HepG2 (cell line): ENCODE data around the gene TTC24. TPM values are rescaled to one million over a fixed set of nuclear protein-coding genes. Genes with fewer than 3 reads are reported as not detected.
A peak's percentile ranks its signal among the peaks of the same experiment; 100 is the strongest.

Source experiments
- ATAC-seq: fragments of 200-7000 bp; cut with Tn5 transposase; 3 replicates; pipeline ENCODE4 v1.9.1; 2020; ENCODE audit warnings: mild to moderate bottlenecking, moderate library complexity
- Bru-seq: library from RNA; stranded (reverse); fragments of 400-500 nt; gene quantifications from one replicate; lab custom pipeline; 2021; lab: Mats Ljungman, UMichigan
- BruChase-seq, 2 experiments: library from RNA; stranded (reverse); fragments of 400-500 nt; gene quantifications; one replicate each; lab custom pipeline; 2021; lab: Mats Ljungman, UMichigan
- BruUV-seq: library from RNA; stranded (reverse); fragments of 400-500 nt; replicated peaks from 2 replicates; lab custom pipeline; 2021; lab: Mats Ljungman, UMichigan
- CTCF ChIA-PET: fragments of 300-600 bp; formaldehyde crosslinking; extraction: SDS; loops from one replicate; lab custom pipeline; 2021; ENCODE audit warnings: low total read pairs, inconsistent platforms, low intra/inter-chr PET ratio; lab: Yijun Ruan, JAX
- POLR2A ChIA-PET: fragments of 350-600 bp; sonication (Branson Sonifier 250); formaldehyde crosslinking; loops from one replicate; lab custom pipeline; 2020; ENCODE audit warnings: antibody characterized with exemption, inconsistent platforms; lab: Yijun Ruan, JAX
- DNase-seq: peaks from one replicate; pipeline ENCODE4 v3.0.0-alpha.2; 2015; ENCODE audit warnings: low spot score
- FAIRE-seq: peaks from 3 replicates; lab custom pipeline; 2011; peaks lifted over from hg19 to GRCh38; lab: Jason Lieb, UNC
- H2AFZ ChIP-seq: one replicate; pipeline ENCODE4 v1.6.1; 2011; ENCODE audit warnings: low read length, inconsistent platforms
- H3K27ac ChIP-seq: fragments of 300-600 bp; 3 replicates; pipeline ENCODE4 v1.8.0; 2011; ENCODE audit warnings: mixed run types, mild to moderate bottlenecking, mixed read lengths, low read length, inconsistent platforms; ENCODE audit not compliant: insufficient read depth; ENCODE audit errors: extremely low read length
- H3K27me3 ChIP-seq, 2 experiments: fragments of 200-600 bp in 1 of 2; 2 replicates in 1 of 2; 3 replicates in 1 of 2; pipeline versions ENCODE4 v1.6.0 to v1.8.0; 2011; ENCODE audit warnings: low read length in 2 of 2, mild to moderate bottlenecking in 2 of 2, moderate library complexity in 2 of 2, inconsistent platforms in 1 of 2; ENCODE audit not compliant: insufficient read depth in 2 of 2, control insufficient read depth in 1 of 2
- H3K36me3 ChIP-seq, 2 experiments: fragments of 200-600 bp in 1 of 2; replicated peaks in 1 of 2; 2 replicates in 1 of 2; 3 replicates in 1 of 2; pipeline versions ENCODE4 v1.5.1 to v1.8.0; 2011; ENCODE audit warnings: low read length in 2 of 2, inconsistent platforms in 1 of 2; ENCODE audit not compliant: insufficient read depth in 2 of 2, control insufficient read depth in 1 of 2
- H3K4me1 ChIP-seq: 2 replicates; pipeline ENCODE4 v1.5.1; 2012; ENCODE audit warnings: low read length, inconsistent platforms; ENCODE audit not compliant: insufficient read depth
- H3K4me2 ChIP-seq: 2 replicates; pipeline ENCODE4 v1.6.0; 2011; ENCODE audit warnings: low read depth, low read length, inconsistent platforms
- H3K4me3 ChIP-seq, 3 experiments: fragments of 200-600 bp in 1 of 3; sonication (generic), shearing (Covaris generic) in 1 of 3; replicated peaks in 1 of 3; 2 replicates each; pipeline ENCODE4 v1.5.1; 2011 to 2016; ENCODE audit warnings: low read length in 3 of 3, inconsistent platforms in 2 of 3, low read depth in 2 of 3, mild to moderate bottlenecking in 2 of 3, control low read depth in 1 of 3, mixed read lengths in 1 of 3; ENCODE audit not compliant: insufficient read depth in 1 of 3
- H3K79me2 ChIP-seq: one replicate; pipeline ENCODE4 v1.6.1; 2011; ENCODE audit warnings: low read length, inconsistent platforms; ENCODE audit not compliant: insufficient read depth
- H3K9ac ChIP-seq: 2 replicates; pipeline ENCODE4 v1.6.0; 2011; ENCODE audit warnings: mild to moderate bottlenecking, low read depth, low read length, inconsistent platforms; ENCODE audit not compliant: insufficient read depth
- H3K9me3 ChIP-seq: 2 replicates; pipeline ENCODE4 v1.5.1; 2012; ENCODE audit warnings: mild to moderate bottlenecking, low read length
- H4K20me1 ChIP-seq: 2 replicates; pipeline ENCODE4 v1.6.0; 2011; ENCODE audit warnings: inconsistent platforms, mild to moderate bottlenecking, low read length, moderate library complexity; ENCODE audit not compliant: insufficient read depth
- PBX2 ChIP-seq: IDR thresholded peaks from 2 replicates; pipeline ENCODE4 v1.6.1; 2016; ENCODE audit warnings: control low read depth
- ZBTB38 ChIP-seq: sonication (generic); formaldehyde crosslinking; IDR thresholded peaks from 2 replicates; pipeline ENCODE4 v1.5.1; 2020; ENCODE audit warnings: mild to moderate bottlenecking, missing genetic modification reagents
- WGBS: methylation state at CpG from one replicate; pipeline ENCODE4 v1.1.6; 2017; ENCODE audit warnings: low lambda C conversion rate; 5-methylcytosine and 5-hydroxymethylcytosine counted together
- in situ Hi-C: cut with HindIII; loops from 2 replicates; pipeline ENCODE4 v1.10.0; 2017; ENCODE audit warnings: low pct_unique_long_range_greater_than_20kb; ENCODE audit not compliant: extremely low pct_ligation_motif_present
- intact Hi-C: fragments of 100-400 bp; cut with micrococcal nuclease; formaldehyde crosslinking; loops from one replicate; pipeline ENCODE4 v1.10.0; 2022; ENCODE audit not compliant: unreplicated experiment
- long read RNA-seq, 2 experiments: library from RNA in 1 of 2; library from polyadenylated mRNA in 1 of 2; stranded (forward) in 1 of 2; unstranded in 1 of 2; transcript quantifications; one replicate each; pipeline ENCODE4 v2.0.0, GENCODE V29; 2019 to 2022
- polyA minus RNA-seq, 3 experiments: library from RNA; depleted of rRNA, polyadenylated mRNA; stranded (reverse); fragments of >200 nt; gene quantifications; 2 replicates each; pipeline ENCODE4 v1.2.3, GENCODE V29; 2011; ENCODE audit warnings: low replicate concordance in 1 of 3
- polyA plus RNA-seq, 8 experiments: library from polyadenylated mRNA; depleted of rRNA in 3 of 8; stranded (reverse) in 7 of 8; unstranded in 1 of 8; fragments of >200 nt; fragmentation: Illumina TruSeq in 4 of 8; extraction: Trizol in 4 of 8; gene quantifications; 2 replicates each; pipeline versions ENCODE4 v1.2.1 to v1.2.3, GENCODE V29; 2011 to 2016; ENCODE audit warnings: low read depth in 4 of 8, missing spikeins in 1 of 8, mixed read lengths in 1 of 8; ENCODE audit not compliant: insufficient read depth in 1 of 8
- total RNA-seq, 5 experiments: library from RNA; depleted of rRNA; stranded (reverse); fragments of >200 nt; fragmentation: Illumina TruSeq; extraction: Trizol; gene quantifications; 2 replicates each; pipeline ENCODE4 v1.2.3, GENCODE V29; 2016; ENCODE audit warnings: low read depth in 1 of 5
- TF ChIP-seq, protein P1 (sequence below): sonication (generic); formaldehyde crosslinking; IDR thresholded peaks from 2 replicates; pipeline ENCODE4 v1.8.0; 2022; ENCODE audit warnings: mild to moderate bottlenecking, missing genetic modification reagents, moderate library complexity

TTC24 gene
- total RNA-seq (2016; rRNA removed; fragmentation: Illumina TruSeq; extraction: Trizol) (0.13 and 0.15 TPM in 2 replicates), polyA plus RNA-seq (2011; rRNA removed) (0.18 and 0.30 TPM in 2 replicates), polyA minus RNA-seq (2011; rRNA and poly(A)+ RNA removed; ENCODE audit: low replicate concordance) (0.32 TPM in 1 of 2 replicates, not detected in the other), Bru-seq, nascent RNA (percentile 21 among the genes with signal in this experiment), BruChase-seq, experiment 1, labeled RNA remaining after a 6-hour chase (percentile 21 among the genes with signal in this experiment), BruChase-seq, experiment 2, labeled RNA remaining after a 2-hour chase (percentile 17 among the genes with signal in this experiment)
- not detected in 2 replicates for total RNA-seq (2016; cell fraction: cytosol; rRNA removed; fragmentation: Illumina TruSeq; extraction: Trizol; ENCODE audit: low read depth)
- 0.22 and 0.37 TPM in 2 replicates for total RNA-seq (2016; cell fraction: insoluble cytoplasmic fraction; rRNA removed; fragmentation: Illumina TruSeq; extraction: Trizol)
- not detected in 2 replicates for total RNA-seq (2016; cell fraction: membrane; rRNA removed; fragmentation: Illumina TruSeq; extraction: Trizol)
- total RNA-seq (2016; cell fraction: nucleus; rRNA removed; fragmentation: Illumina TruSeq; extraction: Trizol): not detected in 2 replicates
- 0.05 and 0.11 TPM in 2 replicates for polyA plus RNA-seq (2011; cell fraction: cytosol; rRNA removed)
- 0.61 and 1.4 TPM in 2 replicates for polyA plus RNA-seq (2011; cell fraction: nucleus; rRNA removed)
- polyA plus RNA-seq (2012): 0.17 TPM in 1 of 2 replicates, not detected in the other
- not detected in 2 replicates for polyA plus RNA-seq (2016; cell fraction: cytosol; fragmentation: Illumina TruSeq; extraction: Trizol; ENCODE audit: low read depth)
- polyA plus RNA-seq (2016; cell fraction: insoluble cytoplasmic fraction; fragmentation: Illumina TruSeq; extraction: Trizol; ENCODE audit: low read depth): not detected in 2 replicates
- polyA plus RNA-seq (2016; cell fraction: membrane; fragmentation: Illumina TruSeq; extraction: Trizol; ENCODE audit: low read depth): not detected in 2 replicates
- polyA plus RNA-seq (2016; cell fraction: nucleus; fragmentation: Illumina TruSeq; extraction: Trizol; ENCODE audit: insufficient read depth, low read depth): 0.60 TPM in 1 of 2 replicates, not detected in the other
- polyA minus RNA-seq (2011; cell fraction: cytosol; rRNA and poly(A)+ RNA removed): not detected in 2 replicates
- polyA minus RNA-seq (2011; cell fraction: nucleus; rRNA and poly(A)+ RNA removed): 0.99 TPM in 1 of 2 replicates, not detected in the other
- long read RNA-seq, experiment 1: 0 reads
- long read RNA-seq, experiment 2: 0 reads

- in situ Hi-C loops: no loop called here
- WGBS: 24% methylated on average over 5 of the region's 5 CpGs
- intact Hi-C loops: no loop called here
These were observed at the start of gene TTC24 for GRCh38 chr1:156579472-156579871. TSS of gene TTC24 (plus strand) at chr1:156579723. CDS start at chr1:156581365, 1,642 bp downstream.

More at GRCh38 chr1:156579472-156579871, at the start of gene TTC24:
- ATAC-seq (no peak), FAIRE-seq (no peak), DNase-seq (no peak)
- no peak within 1 kb of the TSS for H2AFZ ChIP-seq
- no peak within 1 kb of the TSS for H3K9ac ChIP-seq
- no peak within 1 kb of the TSS for H3K27ac ChIP-seq
- H4K20me1 ChIP-seq: no peaks in the 10 kb centered on the region
- TF ChIP-seq PBX2 (CRISPR knock-in tag) (peak; percentile 48), ZBTB38 (no peak)
- TF ChIP-seq, protein P1, sequence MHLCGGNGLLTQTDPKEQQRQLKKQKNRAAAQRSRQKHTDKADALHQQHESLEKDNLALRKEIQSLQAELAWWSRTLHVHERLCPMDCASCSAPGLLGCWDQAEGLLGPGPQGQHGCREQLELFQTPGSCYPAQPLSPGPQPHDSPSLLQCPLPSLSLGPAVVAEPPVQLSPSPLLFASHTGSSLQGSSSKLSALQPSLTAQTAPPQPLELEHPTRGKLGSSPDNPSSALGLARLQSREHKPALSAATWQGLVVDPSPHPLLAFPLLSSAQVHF (CRISPR knock-in tag): no peak
- no peak within 1 kb of the TSS for H3K4me3 ChIP-seq
- no TSS peak for BruUV-seq
- CTCF ChIA-PET: no interaction called here
- no peaks in the 10 kb centered on the region for H3K36me3 ChIP-seq
- POLR2A ChIA-PET: no interaction called here
- peaks cover 6 to 29% of the 10 kb centered on the region in 2 experiments; a peak in 4 of 5 replicates for H3K27me3 ChIP-seq
- H3K4me2 ChIP-seq: no peak within 1 kb of the TSS
- H3K4me1 ChIP-seq: 0 out of 2 replicates have a peak, but pooled peaks cover 14% of the 10 kb centered on the region
- no peaks in the 10 kb centered on the region for H3K79me2 ChIP-seq
- H3K9me3 ChIP-seq: no peaks in the 10 kb centered on the region
